ENCODE measurements around the gene PRSS16.

Gene PRSS16

GRCh38 chr6:27247133-27247836 is at the start of gene PRSS16:
TSS of gene PRSS16 (plus strand) at chr6:27247701. CDS start at chr6:27247738, 37 bp downstream.
- ATAC-seq (ENCODE audit: low read depth) (no peak), DNase-seq (ENCODE audit: low spot score) (no peak)
- no peak within 1 kb of the TSS for H3K4me3 ChIP-seq (ENCODE audit: severe bottlenecking)
- no peak within 1 kb of the TSS for H3K27ac ChIP-seq (ENCODE audit: poor library complexity, severe bottlenecking)
- TF ChIP-seq CTCF (IDR thresholded peaks at IDR 0.05; ENCODE audit: poor library complexity, severe bottlenecking), result no peak
- H3K27me3 ChIP-seq (ENCODE audit: insufficient read depth, poor library complexity, severe bottlenecking), result no peaks in the 10 kb centered on the region
- H3K9me3 ChIP-seq (ENCODE audit: severe bottlenecking), result no peaks in the 10 kb centered on the region
- H3K36me3 ChIP-seq (ENCODE audit: low read depth), result no peaks in the 10 kb centered on the region
- H3K4me1 ChIP-seq (ENCODE audit: insufficient read depth, poor library complexity, severe bottlenecking), result no peaks in the 10 kb centered on the region

DNA sequence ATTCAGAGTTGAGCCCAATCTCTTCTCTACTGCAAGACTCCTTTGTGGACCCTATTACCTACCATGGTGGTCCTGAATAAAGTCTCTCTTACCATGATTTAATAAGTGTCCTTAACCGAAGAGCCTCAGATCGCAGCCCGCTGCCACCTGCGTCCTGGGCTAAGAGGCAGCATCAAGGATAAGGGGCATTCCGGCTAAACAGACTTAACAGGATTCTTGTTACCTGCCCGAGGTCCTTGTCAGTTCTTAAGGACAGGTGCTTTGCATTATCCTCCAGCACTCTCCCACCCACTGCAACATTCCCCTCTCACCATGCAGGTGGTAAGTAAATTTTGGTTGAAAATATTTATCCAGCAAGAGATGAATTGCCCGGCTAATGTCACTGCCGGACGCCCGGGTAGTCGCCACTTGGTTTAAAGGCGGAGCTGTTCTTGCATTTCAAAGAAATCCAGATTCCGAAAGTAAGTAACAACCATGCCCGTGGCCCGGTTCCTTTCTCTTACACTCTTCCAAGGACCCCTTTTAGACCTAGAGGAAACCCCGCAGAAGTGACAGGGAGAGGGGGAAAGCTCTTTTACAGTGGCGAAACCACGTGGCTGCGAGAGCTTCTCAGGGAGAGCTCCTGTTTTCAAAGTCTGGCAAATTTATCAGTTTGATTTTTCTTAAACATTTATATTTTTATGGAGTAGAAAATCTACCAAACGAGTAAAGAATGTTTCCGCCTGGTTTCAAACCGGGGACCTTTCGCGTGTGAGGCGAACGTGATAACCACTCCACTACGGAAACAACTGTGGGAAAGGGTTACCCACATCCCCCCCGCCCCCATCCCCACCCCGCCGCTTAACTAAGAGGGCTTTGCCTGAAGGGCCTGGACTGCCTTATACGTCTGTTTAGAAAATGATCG is 41.9 kb upstream of the PRSS16 start:
- Histone ChIP-seq H3K27me3 (ENCODE audit: insufficient read depth, poor library complexity, severe bottlenecking) (no peaks in the 10 kb centered on the region), H3K36me3 (ENCODE audit: low read depth) (no peaks in the 10 kb centered on the region), H3K4me1 (ENCODE audit: insufficient read depth, poor library complexity, severe bottlenecking) (no peaks in the 10 kb centered on the region), H3K9me3 (ENCODE audit: severe bottlenecking) (no peaks in the 10 kb centered on the region), H3K27ac (ENCODE audit: poor library complexity, severe bottlenecking) (no peak overlapping the region), H3K4me3 (ENCODE audit: severe bottlenecking) (no peak overlapping the region)
- DNase-seq (ENCODE audit: low spot score) (no peak), ATAC-seq (ENCODE audit: low read depth) (no peak)
- no peak for TF ChIP-seq CTCF (IDR thresholded peaks at IDR 0.05; ENCODE audit: poor library complexity, severe bottlenecking)

DNA sequence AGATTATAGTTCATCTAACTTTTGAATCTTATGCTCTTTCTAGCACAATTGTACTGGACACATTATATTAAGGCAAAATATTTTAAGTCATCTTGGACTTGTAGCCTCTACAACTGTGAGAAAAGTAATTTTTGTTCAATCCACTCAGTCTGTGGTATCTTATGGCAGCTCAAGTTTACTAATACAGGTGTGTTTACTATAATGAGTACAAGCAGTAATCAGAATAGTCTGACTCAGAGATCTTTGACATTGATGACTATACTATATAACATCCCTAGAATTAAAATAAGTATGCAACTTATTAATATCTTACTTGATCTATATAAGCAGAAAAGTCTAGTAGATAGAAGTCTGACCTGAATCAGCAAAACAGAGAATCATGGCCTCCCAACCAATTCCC is 40.7 kb upstream of the PRSS16 start:
- no peaks in the 10 kb centered on the region for H3K36me3 ChIP-seq (ENCODE audit: low read depth)
- H3K9me3 ChIP-seq (ENCODE audit: severe bottlenecking), result no peaks in the 10 kb centered on the region
- H3K27me3 ChIP-seq (ENCODE audit: insufficient read depth, poor library complexity, severe bottlenecking), result no peaks in the 10 kb centered on the region
- no peak overlapping the region for H3K27ac ChIP-seq (ENCODE audit: poor library complexity, severe bottlenecking)
- ATAC-seq (ENCODE audit: low read depth) (no peak), DNase-seq (ENCODE audit: low spot score) (no peak)
- TF ChIP-seq CTCF (IDR thresholded peaks at IDR 0.05; ENCODE audit: poor library complexity, severe bottlenecking), result no peak
- H3K4me1 ChIP-seq (ENCODE audit: insufficient read depth, poor library complexity, severe bottlenecking), result no peaks in the 10 kb centered on the region
- no peak overlapping the region for H3K4me3 ChIP-seq (ENCODE audit: severe bottlenecking)

DNA sequence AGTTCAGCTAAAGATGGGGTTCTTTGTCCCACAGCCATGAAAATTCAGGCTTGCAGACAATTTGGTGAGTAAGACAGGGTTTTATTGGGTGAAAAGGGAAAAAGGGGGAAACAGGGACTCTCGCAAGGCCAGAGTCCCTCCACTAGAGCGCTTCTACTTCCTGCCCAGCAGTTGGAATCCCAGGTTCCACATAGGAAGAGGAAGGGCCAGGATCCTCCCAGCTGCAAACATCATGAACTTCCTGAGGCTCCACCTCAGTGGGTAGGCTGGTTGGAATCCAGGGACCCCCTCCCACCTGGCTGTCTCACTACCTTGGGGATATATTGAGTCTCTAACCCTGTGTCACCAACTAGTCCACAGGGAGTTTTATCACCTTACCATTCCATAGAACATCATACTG is 39.5 kb upstream of the PRSS16 start:
- no peak overlapping the region for H3K4me3 ChIP-seq (ENCODE audit: severe bottlenecking)
- no peaks in the 10 kb centered on the region for H3K36me3 ChIP-seq (ENCODE audit: low read depth)
- no peaks in the 10 kb centered on the region for H3K27me3 ChIP-seq (ENCODE audit: insufficient read depth, poor library complexity, severe bottlenecking)
- H3K4me1 ChIP-seq (ENCODE audit: insufficient read depth, poor library complexity, severe bottlenecking), result no peaks in the 10 kb centered on the region
- H3K9me3 ChIP-seq (ENCODE audit: severe bottlenecking), result no peaks in the 10 kb centered on the region
- no peak for DNase-seq (ENCODE audit: low spot score)
- no peak for TF ChIP-seq CTCF (IDR thresholded peaks at IDR 0.05; ENCODE audit: poor library complexity, severe bottlenecking)
- no peak overlapping the region for H3K27ac ChIP-seq (ENCODE audit: poor library complexity, severe bottlenecking)
- no peak for ATAC-seq (ENCODE audit: low read depth)

Measured in RWPE2 (cell line).